HepG2 (cell line): ENCODE results near the gene ESAM. TPM values are rescaled to one million over a fixed set of nuclear protein-coding genes. Genes with fewer than 3 reads are reported as not detected.
A peak's percentile ranks its signal among the peaks of the same experiment; 100 is the strongest.

ENCODE experiments used
- ATAC-seq: fragments of 200-7000 bp; cut with Tn5 transposase; 3 replicates; pipeline ENCODE4 v1.9.1; 2020; ENCODE audit warnings: mild to moderate bottlenecking, moderate library complexity
- BruUV-seq: library from RNA; stranded (reverse); fragments of 400-500 nt; replicated peaks from 2 replicates; lab custom pipeline; 2021; lab: Mats Ljungman, UMichigan
- CTCF ChIA-PET: fragments of 300-600 bp; formaldehyde crosslinking; extraction: SDS; loops from one replicate; lab custom pipeline; 2021; ENCODE audit warnings: low total read pairs, inconsistent platforms, low intra/inter-chr PET ratio; lab: Yijun Ruan, JAX
- POLR2A ChIA-PET: fragments of 350-600 bp; sonication (Branson Sonifier 250); formaldehyde crosslinking; loops from one replicate; lab custom pipeline; 2020; ENCODE audit warnings: antibody characterized with exemption, inconsistent platforms; lab: Yijun Ruan, JAX
- DNase-seq: peaks from one replicate; pipeline ENCODE4 v3.0.0-alpha.2; 2015; ENCODE audit warnings: low spot score
- FAIRE-seq: peaks from 3 replicates; lab custom pipeline; 2011; peaks lifted over from hg19 to GRCh38; lab: Jason Lieb, UNC
- H2AFZ ChIP-seq: one replicate; pipeline ENCODE4 v1.6.1; 2011; ENCODE audit warnings: low read length, inconsistent platforms
- H3K27ac ChIP-seq: fragments of 300-600 bp; 3 replicates; pipeline ENCODE4 v1.8.0; 2011; ENCODE audit warnings: mixed run types, mild to moderate bottlenecking, mixed read lengths, low read length, inconsistent platforms; ENCODE audit not compliant: insufficient read depth; ENCODE audit errors: extremely low read length
- H3K27me3 ChIP-seq, 2 experiments: fragments of 200-600 bp in 1 of 2; 2 replicates in 1 of 2; 3 replicates in 1 of 2; pipeline versions ENCODE4 v1.6.0 to v1.8.0; 2011; ENCODE audit warnings: low read length in 2 of 2, mild to moderate bottlenecking in 2 of 2, moderate library complexity in 2 of 2, inconsistent platforms in 1 of 2; ENCODE audit not compliant: insufficient read depth in 2 of 2, control insufficient read depth in 1 of 2
- H3K36me3 ChIP-seq, 2 experiments: fragments of 200-600 bp in 1 of 2; replicated peaks in 1 of 2; 2 replicates in 1 of 2; 3 replicates in 1 of 2; pipeline versions ENCODE4 v1.5.1 to v1.8.0; 2011; ENCODE audit warnings: low read length in 2 of 2, inconsistent platforms in 1 of 2; ENCODE audit not compliant: insufficient read depth in 2 of 2, control insufficient read depth in 1 of 2
- H3K4me1 ChIP-seq: 2 replicates; pipeline ENCODE4 v1.5.1; 2012; ENCODE audit warnings: low read length, inconsistent platforms; ENCODE audit not compliant: insufficient read depth
- H3K4me2 ChIP-seq: 2 replicates; pipeline ENCODE4 v1.6.0; 2011; ENCODE audit warnings: low read depth, low read length, inconsistent platforms
- H3K4me3 ChIP-seq, 3 experiments: fragments of 200-600 bp in 1 of 3; sonication (generic), shearing (Covaris generic) in 1 of 3; replicated peaks in 1 of 3; 2 replicates each; pipeline ENCODE4 v1.5.1; 2011 to 2016; ENCODE audit warnings: low read length in 3 of 3, inconsistent platforms in 2 of 3, low read depth in 2 of 3, mild to moderate bottlenecking in 2 of 3, control low read depth in 1 of 3, mixed read lengths in 1 of 3; ENCODE audit not compliant: insufficient read depth in 1 of 3
- H3K79me2 ChIP-seq: one replicate; pipeline ENCODE4 v1.6.1; 2011; ENCODE audit warnings: low read length, inconsistent platforms; ENCODE audit not compliant: insufficient read depth
- H3K9ac ChIP-seq: 2 replicates; pipeline ENCODE4 v1.6.0; 2011; ENCODE audit warnings: mild to moderate bottlenecking, low read depth, low read length, inconsistent platforms; ENCODE audit not compliant: insufficient read depth
- H3K9me3 ChIP-seq: 2 replicates; pipeline ENCODE4 v1.5.1; 2012; ENCODE audit warnings: mild to moderate bottlenecking, low read length
- H4K20me1 ChIP-seq: 2 replicates; pipeline ENCODE4 v1.6.0; 2011; ENCODE audit warnings: inconsistent platforms, mild to moderate bottlenecking, low read length, moderate library complexity; ENCODE audit not compliant: insufficient read depth
- FOSL2 ChIP-seq: sonication (generic); formaldehyde crosslinking; IDR thresholded peaks from 2 replicates; pipeline ENCODE4 v1.4.0; 2020; ENCODE audit warnings: missing genetic modification reagents
- KDM5A ChIP-seq: fragments of 200-600 bp; sonication (generic); IDR thresholded peaks from 2 replicates; pipeline ENCODE4 v1.7.0; 2018; ENCODE audit warnings: antibody characterized with exemption, mild to moderate bottlenecking, low read length, borderline replicate concordance
- MNT ChIP-seq: fragments of 450-650 bp; IDR thresholded peaks from 2 replicates; pipeline ENCODE4 v1.6.1; 2016
- MTF1 ChIP-seq: sonication (generic); formaldehyde crosslinking; IDR thresholded peaks from 2 replicates; pipeline ENCODE4 v1.5.0; 2020; ENCODE audit warnings: missing genetic modification reagents
- SMARCE1 ChIP-seq: fragments of 450-650 bp; IDR thresholded peaks from 2 replicates; pipeline ENCODE4 v1.6.1; 2017; ENCODE audit warnings: borderline replicate concordance
- TRIM24 ChIP-seq: sonication (generic); formaldehyde crosslinking; IDR thresholded peaks from 2 replicates; pipeline ENCODE4 v1.8.0; 2022; ENCODE audit warnings: mild to moderate bottlenecking, missing genetic modification reagents
- ZIK1 ChIP-seq: sonication (generic); formaldehyde crosslinking; IDR thresholded peaks from 2 replicates; pipeline ENCODE4 v1.5.0; 2020; ENCODE audit warnings: mild to moderate bottlenecking, low read depth, missing genetic modification reagents, borderline replicate concordance
- ZMAT3 ChIP-seq: sonication (generic); formaldehyde crosslinking; conservative IDR thresholded peaks from 2 replicates; pipeline ENCODE4 v1.7.0; 2021; ENCODE audit warnings: missing genetic modification reagents
- ZNF17 ChIP-seq: sonication (generic); formaldehyde crosslinking; IDR thresholded peaks from 2 replicates; pipeline ENCODE4 v1.5.0; 2020; ENCODE audit warnings: mild to moderate bottlenecking, missing genetic modification reagents
- ZNF354B ChIP-seq: sonication (generic); formaldehyde crosslinking; IDR thresholded peaks from 2 replicates; pipeline ENCODE4 v1.8.0; 2022; ENCODE audit warnings: mild to moderate bottlenecking, missing genetic modification reagents
- ZNF503 ChIP-seq: sonication (generic); formaldehyde crosslinking; IDR thresholded peaks from 2 replicates; pipeline ENCODE4 v1.4.0; 2020; ENCODE audit warnings: missing genetic modification reagents
- ZNF557 ChIP-seq: sonication (generic); formaldehyde crosslinking; IDR thresholded peaks from 2 replicates; pipeline ENCODE4 v1.4.0; 2020; ENCODE audit warnings: missing genetic modification reagents
- ZNF629 ChIP-seq: sonication (generic); formaldehyde crosslinking; conservative IDR thresholded peaks from 2 replicates; pipeline ENCODE4 v1.5.0; 2020; ENCODE audit warnings: missing genetic modification reagents
- ZNF782 ChIP-seq: sonication (generic); formaldehyde crosslinking; IDR thresholded peaks from 2 replicates; pipeline ENCODE4 v1.4.0; 2020; ENCODE audit warnings: missing genetic modification reagents, mild to moderate bottlenecking, borderline replicate concordance
- ZSCAN29 ChIP-seq: sonication (generic); formaldehyde crosslinking; conservative IDR thresholded peaks from 2 replicates; pipeline ENCODE4 v1.4.0; 2020; ENCODE audit warnings: mild to moderate bottlenecking, missing genetic modification reagents
- WGBS: methylation state at CpG from one replicate; pipeline ENCODE4 v1.1.6; 2017; ENCODE audit warnings: low lambda C conversion rate; 5-methylcytosine and 5-hydroxymethylcytosine counted together
- in situ Hi-C: cut with HindIII; loops from 2 replicates; pipeline ENCODE4 v1.10.0; 2017; ENCODE audit warnings: low pct_unique_long_range_greater_than_20kb; ENCODE audit not compliant: extremely low pct_ligation_motif_present
- intact Hi-C: fragments of 100-400 bp; cut with micrococcal nuclease; formaldehyde crosslinking; loops from one replicate; pipeline ENCODE4 v1.10.0; 2022; ENCODE audit not compliant: unreplicated experiment
- polyA plus RNA-seq, 8 experiments: library from polyadenylated mRNA; depleted of rRNA in 3 of 8; stranded (reverse) in 7 of 8; unstranded in 1 of 8; fragments of >200 nt; fragmentation: Illumina TruSeq in 4 of 8; extraction: Trizol in 4 of 8; gene quantifications; 2 replicates each; pipeline versions ENCODE4 v1.2.1 to v1.2.3, GENCODE V29; 2011 to 2016; ENCODE audit warnings: low read depth in 4 of 8, missing spikeins in 1 of 8, mixed read lengths in 1 of 8; ENCODE audit not compliant: insufficient read depth in 1 of 8
- total RNA-seq, 5 experiments: library from RNA; depleted of rRNA; stranded (reverse); fragments of >200 nt; fragmentation: Illumina TruSeq; extraction: Trizol; gene quantifications; 2 replicates each; pipeline ENCODE4 v1.2.3, GENCODE V29; 2016; ENCODE audit warnings: low read depth in 1 of 5
- TF ChIP-seq, protein P1 (sequence below): IDR thresholded peaks from 2 replicates; pipeline ENCODE4 v1.6.1; 2016; ENCODE audit warnings: low read depth

The ESAM gene
- total and polyA plus RNA-seq, 2 of the 13 experiments (the other 11 are each of a cell fraction or from before 2014, with no cell fraction given): 1.2 to 6.8 TPM

DNA sequence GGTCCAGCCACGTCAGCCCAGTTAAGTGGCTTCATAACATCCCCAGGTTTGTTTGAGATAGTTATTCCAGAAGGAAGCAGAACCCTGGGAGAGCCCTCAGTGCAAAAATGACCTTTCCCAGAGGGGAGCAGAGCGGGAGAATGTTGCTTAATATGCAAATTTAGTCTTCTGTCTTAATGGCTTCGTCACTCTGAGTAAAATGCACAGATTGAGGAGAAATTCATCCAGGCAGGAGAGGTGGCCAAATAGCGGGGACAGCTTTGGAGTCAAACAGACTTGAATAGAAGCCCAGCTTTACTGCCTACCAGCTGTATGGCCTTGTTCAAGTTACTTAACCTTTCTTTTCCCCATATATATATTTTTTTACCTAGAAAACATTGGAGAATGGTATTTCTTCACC, 34.6 kb downstream of the ESAM start:
- H3K4me3 ChIP-seq: no peak overlapping the region
- WGBS: 38% methylated on average over 4 of the region's 4 CpGs
- H3K9me3 ChIP-seq: no peaks in the 10 kb centered on the region
- no peak overlapping the region for H3K9ac ChIP-seq
- H3K4me2 ChIP-seq: no peak overlapping the region
- H2AFZ ChIP-seq: no peak overlapping the region
- FAIRE-seq (no peak), ATAC-seq (no peak), DNase-seq (no peak)
- no peaks in the 10 kb centered on the region for H4K20me1 ChIP-seq
- POLR2A ChIA-PET: no interaction called here
- H3K27ac ChIP-seq: no peak overlapping the region
- intact Hi-C loops: no loop called here
- H3K27me3 ChIP-seq: peaks cover 0 to 9% of the 10 kb centered on the region in 2 experiments; a peak in 2 of 5 replicates
- H3K4me1 ChIP-seq: peaks cover 22% of the 10 kb centered on the region
- TF ChIP-seq MTF1 (no peak), ZMAT3 (CRISPR knock-in tag) (no peak), ZNF503 (CRISPR knock-in tag) (no peak), ZNF17 (CRISPR knock-in tag) (no peak), ZSCAN29 (CRISPR knock-in tag) (no peak), SMARCE1 (no peak)
- CTCF ChIA-PET: no interaction called here
- in situ Hi-C loops: no loop called here
- no peaks in the 10 kb centered on the region for H3K79me2 ChIP-seq
- no TSS peak for BruUV-seq
- H3K36me3 ChIP-seq: no peaks in the 10 kb centered on the region

DNA sequence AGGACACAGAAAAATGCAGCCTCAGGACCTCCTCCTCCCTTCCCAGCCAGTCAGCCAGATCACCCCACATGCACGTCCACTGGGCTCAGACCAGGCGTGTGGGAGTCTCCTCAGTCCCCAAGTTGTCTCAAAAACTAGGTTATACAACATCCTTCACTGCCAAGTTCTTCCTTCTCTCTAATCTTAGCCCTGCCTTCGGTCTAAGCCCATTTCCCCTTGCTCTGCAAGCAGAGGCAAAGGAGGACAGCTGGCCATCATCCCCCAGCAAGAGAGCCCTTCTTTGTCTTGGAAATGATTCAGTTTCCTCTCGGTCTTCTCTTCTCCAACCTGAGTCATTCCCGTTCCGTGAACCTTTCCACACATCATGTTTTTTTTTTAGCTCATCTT, 36.4 kb downstream of the ESAM start:
- peaks cover 3 to 25% of the 10 kb centered on the region in 2 experiments; a peak in 4 of 5 replicates for H3K27me3 ChIP-seq
- TF ChIP-seq MNT (no peak), ZNF557 (CRISPR knock-in tag) (no peak), TRIM24 (no peak), ZIK1 (CRISPR knock-in tag) (no peak), ZNF782 (CRISPR knock-in tag) (no peak), KDM5A (no peak), ZNF629 (no peak), FOSL2 (CRISPR knock-in tag) (no peak), ZNF354B (CRISPR knock-in tag) (no peak)
- TF ChIP-seq, protein P1, sequence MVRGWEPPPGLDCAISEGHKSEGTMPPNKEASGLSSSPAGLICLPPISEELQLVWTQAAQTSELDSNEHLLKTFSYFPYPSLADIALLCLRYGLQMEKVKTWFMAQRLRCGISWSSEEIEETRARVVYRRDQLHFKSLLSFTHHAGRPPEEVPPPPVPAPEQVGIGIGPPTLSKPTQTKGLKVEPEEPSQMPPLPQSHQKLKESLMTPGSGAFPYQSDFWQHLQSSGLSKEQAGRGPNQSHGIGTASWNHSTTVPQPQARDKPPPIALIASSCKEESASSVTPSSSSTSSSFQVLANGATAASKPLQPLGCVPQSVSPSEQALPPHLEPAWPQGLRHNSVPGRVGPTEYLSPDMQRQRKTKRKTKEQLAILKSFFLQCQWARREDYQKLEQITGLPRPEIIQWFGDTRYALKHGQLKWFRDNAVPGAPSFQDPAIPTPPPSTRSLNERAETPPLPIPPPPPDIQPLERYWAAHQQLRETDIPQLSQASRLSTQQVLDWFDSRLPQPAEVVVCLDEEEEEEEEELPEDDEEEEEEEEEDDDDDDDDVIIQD (CRISPR knock-in tag): no peak

More for the DNA sequence above, 36.4 kb downstream of the ESAM start:
- peak overlapping the region in 1 of 3 experiments; percentile 57; a peak in 1 of 6 replicates for H3K4me3 ChIP-seq
- BruUV-seq: no TSS peak
- peak overlapping the region; percentile 20 for H2AFZ ChIP-seq
- ATAC-seq: peak; percentile 11; the same call in 1 of the 3 replicates
- no peaks in the 10 kb centered on the region for H3K79me2 ChIP-seq
- no peaks in the 10 kb centered on the region for H3K36me3 ChIP-seq
- intact Hi-C loops: no loop called here
- no peak for DNase-seq
- no peaks in the 10 kb centered on the region for H3K9me3 ChIP-seq
- no peak for FAIRE-seq
- CTCF ChIA-PET: no interaction called here
- H3K4me1 ChIP-seq: peaks cover 22% of the 10 kb centered on the region
- no peaks in the 10 kb centered on the region for H4K20me1 ChIP-seq
- peak overlapping the region; percentile 86; the same call in 1 of the 2 replicates for H3K4me2 ChIP-seq
- in situ Hi-C loops: no loop called here
- WGBS: 19% methylated on average over 5 of the region's 6 CpGs
- POLR2A ChIA-PET: interaction anchor here (1.4 to 2.2 kb wide), 2 partner anchors 21 to 52 kb away, joined by 8 to 10 read pairs; partner anchors contain the start of genes SIAE and SPA17
- H3K27ac ChIP-seq: no peak overlapping the region
- H3K9ac ChIP-seq: no peak overlapping the region
